HFFc6 (cell line): Measurements from ENCODE around the gene CYB5B. TPM values are rescaled to one million over a fixed set of nuclear protein-coding genes. Genes with fewer than 3 reads are reported as not detected.
A peak's percentile ranks its signal among the peaks of the same experiment; 100 is the strongest.

Experiments used
- DNase-seq: peaks from one replicate; pipeline ENCODE4 v3.0.0-alpha.2; 2018
- H3K27ac Mint-ChIP-seq: 2 replicates; pipeline ENCODE4 v1.8.0; 2020; ENCODE audit warnings: mild to moderate bottlenecking, mixed read lengths
- H3K27me3 Mint-ChIP-seq: 2 replicates; pipeline ENCODE4 v1.8.0; 2021; ENCODE audit warnings: mild to moderate bottlenecking, moderate library complexity, mixed read lengths; ENCODE audit not compliant: insufficient read depth
- H3K36me3 Mint-ChIP-seq: 2 replicates; pipeline ENCODE4 v1.8.0; 2021; ENCODE audit warnings: low read depth, mixed read lengths
- H3K4me1 Mint-ChIP-seq: 2 replicates; pipeline ENCODE4 v1.8.0; 2020; ENCODE audit warnings: low read depth, mixed read lengths
- H3K4me3 Mint-ChIP-seq: 2 replicates; pipeline ENCODE4 v1.8.0; 2020; ENCODE audit warnings: mild to moderate bottlenecking, moderate library complexity, mixed read lengths
- H3K9me3 Mint-ChIP-seq: 2 replicates; pipeline ENCODE4 v1.8.0; 2020; ENCODE audit warnings: mild to moderate bottlenecking, mixed read lengths
- total RNA-seq, 6 experiments: library from RNA; stranded (reverse); fragmentation: NEBNext Ultra II Directional; extraction: Animal tissue kit (Norgen Biotek cat#: 25700); gene quantifications; 2 replicates in 1 of 6; 3 replicates in 5 of 6; pipeline ENCODE4 v1.2.3, GENCODE V29; 2021
- TF ChIP-seq, protein P1 (sequence below): fragments of 200-600 bp; sonication (generic); IDR thresholded peaks from 2 replicates; pipeline ENCODE4 v1.5.0; 2021; ENCODE audit warnings: antibody characterized with exemption, mild to moderate bottlenecking

The CYB5B gene
- total RNA-seq, 6 experiments from 2014 or later = 135 to 151 (median 140) TPM

DNA sequence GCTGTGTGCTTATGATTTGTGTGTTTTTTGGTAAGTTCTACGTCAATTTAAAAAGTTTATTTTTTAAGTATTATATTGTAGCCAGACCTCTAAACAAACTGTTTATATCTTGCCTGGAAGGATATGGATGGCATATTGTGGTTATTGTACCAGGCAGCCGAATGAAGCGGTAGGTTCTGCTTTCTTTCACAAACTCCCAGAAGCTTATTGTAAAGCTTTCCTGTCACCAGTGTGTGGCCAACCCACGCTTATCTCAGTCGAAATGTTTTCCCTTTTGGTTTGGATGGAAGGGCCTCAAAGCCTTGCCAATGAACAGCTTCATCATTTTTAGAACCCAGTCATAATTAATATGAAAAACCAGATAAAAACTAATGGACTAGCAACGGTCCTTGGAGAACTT, 53.1 kb downstream of the CYB5B start:
- DNase-seq = peak; percentile 41
- Mint-ChIP-seq H3K4me1 (peaks cover 74% of the 10 kb centered on the region), H3K27me3 (no peaks in the 10 kb centered on the region; the same call in 1 of the 2 replicates), H3K9me3 (peaks cover 8% of the 10 kb centered on the region; the same call in 1 of the 2 replicates), H3K4me3 (peak overlapping the region; percentile 79), H3K27ac (peak overlapping the region; percentile 93), H3K36me3 (peaks cover 22% of the 10 kb centered on the region)
- TF ChIP-seq, protein P1, sequence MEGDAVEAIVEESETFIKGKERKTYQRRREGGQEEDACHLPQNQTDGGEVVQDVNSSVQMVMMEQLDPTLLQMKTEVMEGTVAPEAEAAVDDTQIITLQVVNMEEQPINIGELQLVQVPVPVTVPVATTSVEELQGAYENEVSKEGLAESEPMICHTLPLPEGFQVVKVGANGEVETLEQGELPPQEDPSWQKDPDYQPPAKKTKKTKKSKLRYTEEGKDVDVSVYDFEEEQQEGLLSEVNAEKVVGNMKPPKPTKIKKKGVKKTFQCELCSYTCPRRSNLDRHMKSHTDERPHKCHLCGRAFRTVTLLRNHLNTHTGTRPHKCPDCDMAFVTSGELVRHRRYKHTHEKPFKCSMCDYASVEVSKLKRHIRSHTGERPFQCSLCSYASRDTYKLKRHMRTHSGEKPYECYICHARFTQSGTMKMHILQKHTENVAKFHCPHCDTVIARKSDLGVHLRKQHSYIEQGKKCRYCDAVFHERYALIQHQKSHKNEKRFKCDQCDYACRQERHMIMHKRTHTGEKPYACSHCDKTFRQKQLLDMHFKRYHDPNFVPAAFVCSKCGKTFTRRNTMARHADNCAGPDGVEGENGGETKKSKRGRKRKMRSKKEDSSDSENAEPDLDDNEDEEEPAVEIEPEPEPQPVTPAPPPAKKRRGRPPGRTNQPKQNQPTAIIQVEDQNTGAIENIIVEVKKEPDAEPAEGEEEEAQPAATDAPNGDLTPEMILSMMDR = no peak

DNA sequence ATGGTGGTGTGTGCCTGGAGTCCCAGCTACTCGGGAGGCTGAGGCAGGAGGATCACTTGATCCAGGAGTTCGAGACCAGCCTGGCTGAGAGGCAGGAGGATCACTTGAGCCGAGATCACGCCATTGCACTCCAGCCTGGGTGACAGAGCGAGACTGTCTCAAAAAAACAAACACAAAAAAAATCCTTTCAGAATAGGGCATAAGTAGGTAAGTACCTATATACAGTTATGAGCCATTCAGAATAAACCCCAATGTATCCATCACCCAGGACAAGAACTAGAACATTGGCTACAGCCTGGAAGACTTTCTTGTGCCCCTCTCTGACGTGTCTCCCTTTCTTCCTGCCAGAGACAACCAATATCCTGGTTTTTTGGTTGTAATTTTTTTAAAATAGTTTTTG, 54.3 kb downstream of the CYB5B start:
- Mint-ChIP-seq H3K4me3 (no peak overlapping the region), H3K27me3 (no peaks in the 10 kb centered on the region; the same call in 1 of the 2 replicates), H3K27ac (peak overlapping the region; percentile 26), H3K4me1 (peaks cover 80% of the 10 kb centered on the region), H3K9me3 (peaks cover 8% of the 10 kb centered on the region; the same call in 1 of the 2 replicates), H3K36me3 (peaks cover 15% of the 10 kb centered on the region)
- no peak for DNase-seq
- TF ChIP-seq, protein P1 = no peak

- H3K36me3 Mint-ChIP-seq = peaks cover 13% of the 10 kb centered on the region
- peaks cover 79% of the 10 kb centered on the region for H3K4me1 Mint-ChIP-seq
- no peaks in the 10 kb centered on the region; the same call in 1 of the 2 replicates for H3K27me3 Mint-ChIP-seq
- H3K4me3 Mint-ChIP-seq = no peak overlapping the region
- peaks cover 8% of the 10 kb centered on the region; the same call in 1 of the 2 replicates for H3K9me3 Mint-ChIP-seq
- TF ChIP-seq, protein P1 = no peak
- peak overlapping the region; percentile 48; the same call in 1 of the 2 replicates for H3K27ac Mint-ChIP-seq
- DNase-seq = no peak
These were observed 55.4 kb downstream of the CYB5B start for GRCh38 chr16:69479775-69480174.

DNA sequence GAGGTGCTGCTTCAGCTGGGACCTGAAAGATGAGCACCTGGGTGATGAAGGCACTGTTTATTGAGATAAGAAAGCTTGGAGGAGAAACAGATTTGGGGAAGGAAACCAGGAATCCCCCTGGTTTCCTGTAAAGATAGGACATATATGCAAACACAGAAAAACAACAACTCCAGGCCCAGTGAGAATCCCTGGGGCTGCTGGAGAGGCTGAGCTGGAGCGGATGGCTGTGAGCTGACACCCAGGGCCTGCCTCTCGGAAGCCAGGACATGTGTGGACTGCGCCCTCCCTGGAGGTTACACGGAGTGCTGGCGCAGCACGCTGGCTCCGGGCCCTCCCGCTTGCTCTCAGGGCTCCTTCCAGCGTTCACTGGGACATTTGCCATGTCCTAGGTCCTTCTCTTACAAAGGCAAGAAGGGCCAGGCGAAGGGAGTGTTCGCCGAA, 57.5 kb downstream of the CYB5B start:
- peaks cover 88% of the 10 kb centered on the region for H3K4me1 Mint-ChIP-seq
- peaks cover 13% of the 10 kb centered on the region for H3K36me3 Mint-ChIP-seq
- no peaks in the 10 kb centered on the region; the same call in 1 of the 2 replicates for H3K27me3 Mint-ChIP-seq
- TF ChIP-seq, protein P1 = peak; percentile 24; the same call in 1 of the 2 replicates
- H3K27ac Mint-ChIP-seq = peak overlapping the region; percentile 80; the same call in 1 of the 2 replicates
- peak overlapping the region; percentile 4; the same call in 1 of the 2 replicates for H3K4me3 Mint-ChIP-seq
- no peak for DNase-seq
- H3K9me3 Mint-ChIP-seq = peaks cover 8% of the 10 kb centered on the region; the same call in 1 of the 2 replicates

DNA sequence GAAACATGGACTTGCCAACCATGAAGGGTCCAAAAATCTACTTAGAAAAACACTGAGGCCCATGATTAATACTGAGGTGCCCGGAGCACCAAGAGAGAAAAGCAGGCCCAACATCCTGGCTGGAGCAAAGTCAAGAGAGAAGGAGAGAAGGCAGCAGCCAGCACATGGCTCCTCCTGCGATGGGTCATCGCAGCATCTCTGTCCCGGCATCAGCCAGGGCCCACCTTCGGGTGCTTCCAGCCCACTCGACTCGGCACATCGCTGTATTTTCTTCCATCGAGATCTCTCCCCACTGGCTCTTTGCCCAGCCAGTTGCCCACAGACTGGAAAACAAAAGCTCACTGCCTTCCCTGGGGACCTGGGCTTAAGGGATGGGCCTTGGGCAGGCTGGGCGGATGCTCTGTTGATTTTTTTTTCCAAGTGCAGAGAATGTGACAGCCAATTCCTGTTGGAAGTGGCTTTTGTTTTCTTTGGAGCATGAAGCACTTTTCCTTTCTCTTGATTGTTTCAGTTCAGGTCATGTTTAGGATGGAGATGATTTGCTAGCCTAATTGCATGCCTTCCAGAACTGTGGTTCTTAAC, 58.1 kb downstream of the CYB5B start:
- TF ChIP-seq, protein P1 = no peak
- no peak for DNase-seq
- H3K4me1 Mint-ChIP-seq = peaks cover 82% of the 10 kb centered on the region
- H3K27me3 Mint-ChIP-seq = no peaks in the 10 kb centered on the region; the same call in 1 of the 2 replicates
- peaks cover 8% of the 10 kb centered on the region; the same call in 1 of the 2 replicates for H3K9me3 Mint-ChIP-seq
- peaks cover 13% of the 10 kb centered on the region for H3K36me3 Mint-ChIP-seq
- peak overlapping the region; percentile 31; the same call in 1 of the 2 replicates for H3K4me3 Mint-ChIP-seq
- H3K27ac Mint-ChIP-seq = peak overlapping the region; percentile 80
